A549 (cell line): ENCODE data around the gene DACH2. TPM values are rescaled to one million over a fixed set of nuclear protein-coding genes. Genes with fewer than 3 reads are reported as not detected.

ENCODE experiments used
- ATAC-seq, 2 experiments: fragments of 200-7000 bp in 1 of 2; fragments of >200 bp in 1 of 2; cut with Nextera tagmentation in 1 of 2; cut with Tn5 transposase in 1 of 2; 3 replicates each; pipeline versions ENCODE4 v1.8.0 to v1.9.1; 2018 to 2020; ENCODE audit warnings: mild to moderate bottlenecking in 1 of 2, moderate library complexity in 1 of 2
- CTCF ChIA-PET: fragments of 300-600 bp; sonication (Branson Sonifier 250); formaldehyde crosslinking; extraction: SDS; loops from one replicate; lab custom pipeline; 2021; ENCODE audit warnings: antibody characterized with exemption, inconsistent platforms; lab: Yijun Ruan, JAX
- POLR2A ChIA-PET: fragments of 350-600 bp; formaldehyde crosslinking; extraction: SDS; loops from one replicate; lab custom pipeline; 2021; ENCODE audit warnings: antibody characterized with exemption, inconsistent platforms; lab: Yijun Ruan, JAX
- DNase-seq, 2 experiments: peaks; one replicate each; pipeline versions ENCODE4 v3.0.0 to v3.0.0-alpha.2; 2011 to 2016; ENCODE audit warnings: low read depth in 1 of 2, low spot score in 1 of 2
- FAIRE-seq: peaks from 2 replicates; lab custom pipeline; 2011; peaks lifted over from hg19 to GRCh38; lab: Jason Lieb, UNC
- H3K27ac ChIP-seq, 2 experiments: fragments of >200 bp; sonication (Bioruptor Twin); formaldehyde crosslinking; 3 replicates each; pipeline ENCODE4 v1.5.1; 2016 to 2017
- H3K4me1 ChIP-seq: fragments of >200 bp; sonication (Bioruptor Twin); formaldehyde crosslinking; 3 replicates; pipeline ENCODE4 v1.6.1; 2016
- H3K4me2 ChIP-seq: fragments of >200 bp; sonication (Bioruptor Twin); formaldehyde crosslinking; 3 replicates; pipeline ENCODE4 v1.6.1; 2016
- H3K4me3 ChIP-seq: fragments of >200 bp; sonication (Bioruptor Twin); formaldehyde crosslinking; 3 replicates; pipeline ENCODE4 v1.5.1; 2016
- H3K9me3 ChIP-seq: fragments of >200 bp; sonication (Bioruptor Twin); formaldehyde crosslinking; 3 replicates; pipeline ENCODE4 v1.6.1; 2016
- BCL3 ChIP-seq: fragments of >200 bp; sonication (Bioruptor Twin); formaldehyde crosslinking; IDR thresholded peaks from 3 replicates; pipeline ENCODE4 v1.6.1; 2016
- CBX2 ChIP-seq: fragments of 200-600 bp; sonication (generic); IDR thresholded peaks from 2 replicates; pipeline ENCODE4 v1.6.1; 2016; ENCODE audit warnings: low read depth, mild to moderate bottlenecking, borderline replicate concordance
- CBX8 ChIP-seq: fragments of 200-600 bp; sonication (generic); IDR thresholded peaks from 2 replicates; pipeline ENCODE4 v1.6.1; 2016
- EHMT2 ChIP-seq: fragments of 200-600 bp; sonication (generic); IDR thresholded peaks from 2 replicates; pipeline ENCODE4 v1.6.1; 2016; ENCODE audit warnings: antibody characterized with exemption, low read depth, mild to moderate bottlenecking, moderate library complexity
- ELK1 ChIP-seq: fragments of 150-350 bp; IDR thresholded peaks from 2 replicates; pipeline ENCODE4 v1.6.1; 2014; ENCODE audit warnings: low read depth, mild to moderate bottlenecking, low read length
- EP300 ChIP-seq, 2 experiments: fragments of >200 bp; sonication (Bioruptor Twin); formaldehyde crosslinking; IDR thresholded peaks; 2 replicates in 1 of 2; 3 replicates in 1 of 2; pipeline ENCODE4 v1.6.1; 2016 to 2017
- FOSL2 ChIP-seq, 2 experiments: fragments of 450-650 bp in 1 of 2; fragments of >200 bp in 1 of 2; sonication (Bioruptor Twin) in 1 of 2; formaldehyde crosslinking; IDR thresholded peaks; 2 replicates each; pipeline versions ENCODE4 v1.5.0 to v1.6.1; 2016 to 2020; ENCODE audit warnings: mild to moderate bottlenecking in 1 of 2, moderate library complexity in 1 of 2
- HDAC2 ChIP-seq: fragments of 200-600 bp; sonication (generic); IDR thresholded peaks from 2 replicates; pipeline ENCODE4 v1.6.1; 2016
- HEYL ChIP-seq: fragments of 250-450 bp; sonication (Bioruptor Pico); IDR thresholded peaks from 2 replicates; pipeline ENCODE4 v1.8.0; 2021; ENCODE audit warnings: mild to moderate bottlenecking, moderate library complexity
- HMGXB4 ChIP-seq: fragments of 250-450 bp; sonication (Bioruptor Pico); IDR thresholded peaks from 2 replicates; pipeline ENCODE4 v1.5.0; 2021; ENCODE audit warnings: mild to moderate bottlenecking, moderate library complexity, borderline replicate concordance
- HOXA7 ChIP-seq: fragments of 250-450 bp; sonication (Bioruptor Pico); IDR thresholded peaks from 2 replicates; pipeline ENCODE4 v1.5.0; 2020; ENCODE audit warnings: mild to moderate bottlenecking, moderate library complexity
- HOXB5 ChIP-seq: fragments of 250-450 bp; sonication (Bioruptor Pico); IDR thresholded peaks from 2 replicates; pipeline ENCODE4 v1.5.0; 2020; ENCODE audit warnings: mild to moderate bottlenecking, moderate library complexity
- JUNB ChIP-seq: fragments of >200 bp; sonication (Bioruptor Twin); formaldehyde crosslinking; IDR thresholded peaks from 2 replicates; pipeline ENCODE4 v1.6.1; 2016
- NPAS2 ChIP-seq: fragments of 250-450 bp; sonication (Bioruptor Pico); IDR thresholded peaks from 2 replicates; pipeline ENCODE4 v1.8.0; 2022; ENCODE audit warnings: mild to moderate bottlenecking, moderate library complexity, borderline replicate concordance
- NR3C1 ChIP-seq: fragments of >200 bp; sonication (Bioruptor Twin); formaldehyde crosslinking; IDR thresholded peaks from 3 replicates; pipeline ENCODE4 v1.6.1; 2017
- POLR2AphosphoS2 ChIP-seq: conservative IDR thresholded peaks from 2 replicates; pipeline ENCODE4 v1.6.1; 2012; ENCODE audit warnings: low read length, improper control_type of control experiment, inconsistent platforms
- RAD21 ChIP-seq, 2 experiments: fragments of >200 bp in 1 of 2; sonication (Bioruptor Twin) in 1 of 2; formaldehyde crosslinking in 1 of 2; IDR thresholded peaks in 1 of 2; conservative IDR thresholded peaks in 1 of 2; 2 replicates in 1 of 2; 3 replicates in 1 of 2; pipeline ENCODE4 v1.6.1; 2012 to 2018; ENCODE audit warnings: inconsistent platforms in 1 of 2
- RCOR1 ChIP-seq: fragments of 150-350 bp; IDR thresholded peaks from 2 replicates; pipeline ENCODE4 v1.6.1; 2014; ENCODE audit warnings: antibody characterized with exemption, low read length, low read depth
- RNF2 ChIP-seq: fragments of 200-600 bp; sonication (generic); IDR thresholded peaks from 2 replicates; pipeline ENCODE4 v1.6.1; 2016; ENCODE audit warnings: low read depth, mild to moderate bottlenecking, antibody characterized with exemption, moderate library complexity, borderline replicate concordance
- SREBF2 ChIP-seq: fragments of 450-650 bp; IDR thresholded peaks from 2 replicates; pipeline ENCODE4 v1.6.1; 2014; ENCODE audit warnings: mild to moderate bottlenecking, moderate library complexity
- ZFP36 ChIP-seq: fragments of 450-650 bp; IDR thresholded peaks from 2 replicates; pipeline ENCODE4 v1.6.1; 2014; ENCODE audit warnings: borderline replicate concordance; ENCODE audit not compliant: partially characterized antibody
- ZNF302 ChIP-seq: fragments of 250-450 bp; sonication (Bioruptor Pico); IDR thresholded peaks from 2 replicates; pipeline ENCODE4 v1.9.0; 2021; ENCODE audit warnings: inconsistent platforms, mild to moderate bottlenecking, moderate library complexity
- WGBS: methylation state at CpG from one replicate; pipeline ENCODE4 v1.1.6; 2017; ENCODE audit errors: missing lambda C conversion rate; 5-methylcytosine and 5-hydroxymethylcytosine counted together
- polyA plus RNA-seq, 4 experiments: library from polyadenylated mRNA; depleted of rRNA in 3 of 4; stranded (reverse); fragments of >200 nt; fragmentation: RNase III in 1 of 4; extraction: RNeasy Plus Mini Kit Qiagen cat#74134 plus additional on column Dnase treatment in 1 of 4; gene quantifications; 2 replicates in 3 of 4; 3 replicates in 1 of 4; pipeline ENCODE4 v1.2.3, GENCODE V29; 2011 to 2017
- TF ChIP-seq, protein P1 (sequence below): fragments of 250-450 bp; sonication (Bioruptor Pico); IDR thresholded peaks from 2 replicates; pipeline ENCODE4 v1.5.0; 2020; ENCODE audit warnings: low read depth, mild to moderate bottlenecking, moderate library complexity
- TF ChIP-seq, protein P2 (sequence below): IDR thresholded peaks from 2 replicates; pipeline ENCODE4 v1.6.1; 2012

The DACH2 gene
- polyA plus RNA-seq, 2 of the 4 experiments (the other 2 are of a cell fraction): 0.04 TPM; not detected in 1

GRCh38 chrX:86295293-86295692, 147.0 kb downstream of the DACH2 start:
- Histone ChIP-seq H3K4me3 (no peak overlapping the region), H3K4me2 (no peak overlapping the region), H3K4me1 (no peaks in the 10 kb centered on the region), H3K27ac (no peak overlapping the region), H3K9me3 (no peaks in the 10 kb centered on the region)
- ATAC-seq: no peak
- DNase-seq: no peak
- TF ChIP-seq RCOR1 (no peak), RNF2 (no peak), EP300 (IDR thresholded peaks at IDR 0.05) (no peak), HOXA7 (CRISPR knock-in tag) (no peak), HMGXB4 (no peak), POLR2AphosphoS2 (no peak), HDAC2 (no peak)
- POLR2A ChIA-PET: no interaction called here
- FAIRE-seq: no peak
- 66% methylated on average over 10 of the region's 10 CpGs for WGBS
- CTCF ChIA-PET: no interaction called here

DNA sequence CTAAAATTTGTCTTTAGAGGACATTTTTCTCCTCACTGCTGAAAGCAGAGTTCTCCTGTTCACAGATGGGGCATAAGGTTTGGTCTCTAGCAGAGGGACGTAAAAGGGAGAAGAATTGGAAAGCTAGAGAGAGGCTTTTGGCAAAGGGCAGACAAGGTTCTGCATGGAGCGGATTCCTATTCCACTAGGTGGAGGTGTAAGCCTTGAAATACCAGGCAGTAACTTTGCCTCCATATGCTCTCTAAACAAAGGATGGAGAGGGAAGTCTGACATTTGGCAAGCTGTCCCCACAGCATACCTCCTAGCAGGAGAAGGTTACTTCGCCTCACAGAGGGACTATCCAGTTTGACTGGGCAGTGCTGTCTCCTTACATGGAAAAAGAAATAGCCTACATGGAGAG, 174.7 kb downstream of the DACH2 start:
- POLR2A ChIA-PET: no interaction called here
- Histone ChIP-seq H3K4me1 (no peaks in the 10 kb centered on the region), H3K27ac (no peak overlapping the region), H3K4me3 (no peak overlapping the region), H3K9me3 (no peaks in the 10 kb centered on the region; the same call in 2 of the 3 replicates), H3K4me2 (no peak overlapping the region)
- 34% methylated on average over 3 of the region's 3 CpGs for WGBS
- TF ChIP-seq SREBF2 (no peak), CBX8 (no peak), HOXB5 (CRISPR knock-in tag) (no peak), RAD21 (conservative IDR thresholded peaks at IDR 0.05 in 1 of 2, IDR thresholded peaks at IDR 0.05 in 1 of 2) (peak; percentile 35 to 49; a peak in 4 of 5 replicates), HEYL (CRISPR knock-in tag) (no peak)
- TF ChIP-seq, protein P1, sequence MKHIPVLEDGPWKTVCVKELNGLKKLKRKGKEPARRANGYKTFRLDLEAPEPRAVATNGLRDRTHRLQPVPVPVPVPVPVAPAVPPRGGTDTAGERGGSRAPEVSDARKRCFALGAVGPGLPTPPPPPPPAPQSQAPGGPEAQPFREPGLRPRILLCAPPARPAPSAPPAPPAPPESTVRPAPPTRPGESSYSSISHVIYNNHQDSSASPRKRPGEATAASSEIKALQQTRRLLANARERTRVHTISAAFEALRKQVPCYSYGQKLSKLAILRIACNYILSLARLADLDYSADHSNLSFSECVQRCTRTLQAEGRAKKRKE: no peak
- DNase-seq (peak in 1 of 2 experiments; percentile 27), FAIRE-seq (no peak), ATAC-seq (peak in 1 of 2 experiments; percentile 58; a peak in 3 of 6 replicates)
- CTCF ChIA-PET: no interaction called here

GRCh38 chrX:86329174-86329573, 180.9 kb downstream of the DACH2 start:
- Histone ChIP-seq H3K4me1 (no peaks in the 10 kb centered on the region), H3K27ac (no peak overlapping the region)
- POLR2A ChIA-PET: no interaction called here
- no peak for DNase-seq
- WGBS: 81% methylated on average over 1 of the region's 1 CpG
- TF ChIP-seq ZNF302 (CRISPR knock-in tag) (no peak), EP300 (IDR thresholded peaks at IDR 0.05) (no peak), JUNB (no peak), NPAS2 (CRISPR knock-in tag) (no peak), ELK1 (no peak), ZFP36 (no peak), CBX2 (no peak), BCL3 (no peak), NR3C1 (no peak), FOSL2 (IDR thresholded peaks at IDR 0.05) (no peak), FOSL2 (CRISPR knock-in tag; IDR thresholded peaks at IDR 0.05) (no peak), EHMT2 (no peak)
- TF ChIP-seq, protein P2, sequence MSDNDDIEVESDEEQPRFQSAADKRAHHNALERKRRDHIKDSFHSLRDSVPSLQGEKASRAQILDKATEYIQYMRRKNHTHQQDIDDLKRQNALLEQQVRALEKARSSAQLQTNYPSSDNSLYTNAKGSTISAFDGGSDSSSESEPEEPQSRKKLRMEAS: no peak
- TF ChIP-seq, all 56 proteins: peak for 0
- CTCF ChIA-PET: interaction anchor here (0.6 to 0.8 kb wide), 2 partner anchors 10 to 548 kb away, joined by 3 read pairs; no protein-coding TSS in a partner anchor
- FAIRE-seq (no peak), ATAC-seq (no peak)
- H3K9me3 ChIP-seq: no peaks in the 10 kb centered on the region
- H3K4me2 ChIP-seq: no peak overlapping the region
- H3K4me3 ChIP-seq: no peak overlapping the region
